ENCODE results near the gene SMYD3. TPM values are rescaled to one million over a fixed set of nuclear protein-coding genes. Genes with fewer than 3 reads are reported as not detected.

SMYD3 gene
- total RNA-seq, 1 donor from 2014 or later, result 31.9 TPM

DNA sequence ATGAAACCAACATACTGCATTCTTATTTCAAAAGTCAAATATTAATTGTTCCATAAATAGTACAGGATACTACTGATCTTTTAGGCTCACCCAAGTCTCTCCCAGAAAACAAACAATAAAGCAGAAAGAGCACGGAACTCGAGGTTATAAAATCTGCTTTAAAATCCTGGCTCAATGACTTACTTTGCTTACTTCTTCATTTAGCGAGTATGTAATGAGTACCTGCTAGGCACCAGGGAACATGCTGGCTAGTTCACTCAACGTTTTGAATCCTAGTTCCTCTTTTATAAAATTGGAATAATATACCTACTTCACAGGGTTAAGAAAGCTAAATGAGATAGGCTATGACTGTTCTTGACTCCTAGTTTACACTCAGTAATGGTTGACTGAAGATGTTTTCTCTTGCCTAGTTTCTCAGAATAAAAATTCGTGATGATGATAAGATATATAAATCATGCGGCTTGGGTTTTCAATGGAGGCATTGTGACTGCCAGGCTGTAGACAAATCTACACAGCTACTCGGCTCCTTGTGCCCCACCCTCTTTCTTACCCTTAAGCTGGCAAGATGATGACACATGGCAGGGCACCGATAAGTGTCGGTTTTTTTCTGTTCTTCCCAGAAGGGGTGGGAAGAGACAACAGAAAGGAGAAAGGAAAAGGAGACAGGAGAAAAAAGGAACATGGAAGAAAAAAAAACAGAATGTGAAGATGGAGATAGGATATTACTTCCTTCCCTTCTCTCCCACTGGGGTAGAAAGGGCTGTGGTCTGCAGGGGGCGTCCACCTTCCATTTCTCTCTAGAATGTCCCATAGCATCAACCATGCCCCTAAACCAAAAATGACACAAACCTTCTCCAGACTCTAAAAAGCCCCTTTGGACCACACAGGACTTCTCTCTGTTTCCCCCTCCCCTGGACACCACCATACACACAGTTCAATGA is 507.1 kb downstream of the SMYD3 start:
- H3K36me3 Mint-ChIP-seq (ENCODE audit: insufficient read depth), result no peaks in the 10 kb centered on the region
- no peak overlapping the region for H3K27ac Mint-ChIP-seq
- no peak overlapping the region for H3K4me3 Mint-ChIP-seq (ENCODE audit: low read depth)
- no peaks in the 10 kb centered on the region for H3K27me3 Mint-ChIP-seq
- H3K9me3 Mint-ChIP-seq (ENCODE audit: low read depth), result no peaks in the 10 kb centered on the region
- no peak for DNase-seq (ENCODE audit: low spot score, unreplicated experiment)
- H3K4me1 Mint-ChIP-seq (ENCODE audit: low read depth), result no peaks in the 10 kb centered on the region
- TF ChIP-seq, protein P1, sequence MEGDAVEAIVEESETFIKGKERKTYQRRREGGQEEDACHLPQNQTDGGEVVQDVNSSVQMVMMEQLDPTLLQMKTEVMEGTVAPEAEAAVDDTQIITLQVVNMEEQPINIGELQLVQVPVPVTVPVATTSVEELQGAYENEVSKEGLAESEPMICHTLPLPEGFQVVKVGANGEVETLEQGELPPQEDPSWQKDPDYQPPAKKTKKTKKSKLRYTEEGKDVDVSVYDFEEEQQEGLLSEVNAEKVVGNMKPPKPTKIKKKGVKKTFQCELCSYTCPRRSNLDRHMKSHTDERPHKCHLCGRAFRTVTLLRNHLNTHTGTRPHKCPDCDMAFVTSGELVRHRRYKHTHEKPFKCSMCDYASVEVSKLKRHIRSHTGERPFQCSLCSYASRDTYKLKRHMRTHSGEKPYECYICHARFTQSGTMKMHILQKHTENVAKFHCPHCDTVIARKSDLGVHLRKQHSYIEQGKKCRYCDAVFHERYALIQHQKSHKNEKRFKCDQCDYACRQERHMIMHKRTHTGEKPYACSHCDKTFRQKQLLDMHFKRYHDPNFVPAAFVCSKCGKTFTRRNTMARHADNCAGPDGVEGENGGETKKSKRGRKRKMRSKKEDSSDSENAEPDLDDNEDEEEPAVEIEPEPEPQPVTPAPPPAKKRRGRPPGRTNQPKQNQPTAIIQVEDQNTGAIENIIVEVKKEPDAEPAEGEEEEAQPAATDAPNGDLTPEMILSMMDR (IDR thresholded peaks at IDR 0.05; ENCODE audit: unreplicated experiment), result no peak

DNA sequence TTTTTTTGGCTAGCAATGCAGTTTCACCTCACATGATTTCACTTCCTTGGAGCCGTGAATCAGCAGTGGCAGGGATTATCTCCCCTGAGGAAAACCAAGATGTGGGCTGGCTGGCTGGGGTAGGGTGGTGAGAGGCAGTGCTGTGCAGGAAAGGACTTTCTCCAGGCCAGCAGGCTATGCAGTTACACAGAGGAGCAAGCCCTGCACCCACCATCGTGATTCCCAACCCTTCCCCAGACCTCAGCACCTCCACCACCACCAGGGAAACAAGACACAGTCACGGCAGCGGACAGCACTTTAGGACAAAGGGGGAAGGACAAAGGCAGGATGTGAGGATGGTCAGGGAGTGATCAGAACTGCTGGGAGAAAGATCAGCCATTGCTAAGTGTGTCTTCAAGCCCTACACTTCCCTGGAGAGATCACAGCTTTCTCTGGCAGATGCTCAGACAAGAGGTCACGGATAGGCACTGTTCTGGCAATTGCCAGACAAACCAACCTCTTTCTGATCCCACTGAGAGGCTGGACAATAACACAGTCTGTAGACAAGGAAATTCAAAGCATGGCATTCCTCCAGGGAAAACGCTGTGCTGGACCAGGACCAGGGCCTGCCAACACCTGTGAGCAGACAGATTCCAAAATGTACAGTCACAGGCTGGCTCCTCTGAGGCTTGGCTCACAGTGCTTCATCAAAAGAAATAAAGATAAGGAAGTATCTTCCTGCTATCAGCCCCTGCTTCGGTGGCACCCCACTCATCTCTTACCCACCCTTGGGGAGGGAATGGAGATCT is 509.4 kb downstream of the SMYD3 start:
- Mint-ChIP-seq H3K36me3 (ENCODE audit: insufficient read depth) (no peaks in the 10 kb centered on the region), H3K27me3 (no peaks in the 10 kb centered on the region), H3K4me3 (ENCODE audit: low read depth) (no peak overlapping the region), H3K9me3 (ENCODE audit: low read depth) (no peaks in the 10 kb centered on the region), H3K4me1 (ENCODE audit: low read depth) (no peaks in the 10 kb centered on the region), H3K27ac (no peak overlapping the region)
- TF ChIP-seq, protein P1 (IDR thresholded peaks at IDR 0.05; ENCODE audit: unreplicated experiment), result no peak
- no peak for DNase-seq (ENCODE audit: low spot score, unreplicated experiment)

DNA sequence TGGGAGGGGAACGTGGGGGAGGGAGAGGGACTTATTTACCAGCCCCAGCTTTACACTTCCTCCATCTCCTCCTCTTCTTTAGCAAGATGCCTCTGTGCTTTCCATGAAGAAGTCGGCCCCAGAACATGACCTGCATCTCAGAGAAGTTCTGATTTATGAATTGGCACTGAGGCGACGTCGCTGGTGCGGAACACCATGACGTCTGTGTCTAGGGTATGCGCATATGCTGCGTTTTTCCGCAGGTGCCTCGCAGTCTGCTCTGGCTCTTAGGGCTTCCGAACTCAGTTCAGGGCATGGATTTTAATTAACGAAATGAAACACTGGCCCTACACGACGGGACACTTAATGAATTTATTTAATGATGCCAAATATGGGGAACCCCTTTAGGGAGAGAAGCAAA is 510.3 kb downstream of the SMYD3 start:
- Mint-ChIP-seq H3K27me3 (no peaks in the 10 kb centered on the region), H3K4me1 (ENCODE audit: low read depth) (no peaks in the 10 kb centered on the region), H3K9me3 (ENCODE audit: low read depth) (no peaks in the 10 kb centered on the region), H3K27ac (no peak overlapping the region), H3K4me3 (ENCODE audit: low read depth) (no peak overlapping the region), H3K36me3 (ENCODE audit: insufficient read depth) (no peaks in the 10 kb centered on the region)
- TF ChIP-seq, protein P1 (IDR thresholded peaks at IDR 0.05; ENCODE audit: unreplicated experiment), result no peak
- no peak for DNase-seq (ENCODE audit: low spot score, unreplicated experiment)

DNA sequence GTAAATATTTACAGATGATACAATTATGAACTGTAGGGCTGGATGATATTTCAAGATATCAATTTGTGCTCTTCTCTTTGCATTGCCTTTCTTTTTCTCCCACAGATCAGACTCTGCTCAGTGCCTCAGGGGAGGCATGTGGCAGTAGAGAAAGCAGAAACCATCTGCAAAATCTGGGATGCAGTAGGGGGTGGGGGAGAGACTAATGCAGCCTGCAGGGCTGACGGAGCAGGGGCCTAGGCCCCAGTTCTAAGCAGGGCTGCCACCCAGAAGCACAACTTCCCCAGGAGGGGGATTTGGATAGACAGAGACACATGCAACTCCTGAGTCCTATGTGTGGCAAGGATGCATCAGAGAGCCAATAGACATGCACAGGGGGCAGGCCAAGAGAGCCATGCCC is 511.6 kb downstream of the SMYD3 start:
- H3K27me3 Mint-ChIP-seq, result no peaks in the 10 kb centered on the region
- no peak for DNase-seq (ENCODE audit: low spot score, unreplicated experiment)
- H3K27ac Mint-ChIP-seq, result no peak overlapping the region
- no peaks in the 10 kb centered on the region for H3K36me3 Mint-ChIP-seq (ENCODE audit: insufficient read depth)
- TF ChIP-seq, protein P1 (IDR thresholded peaks at IDR 0.05; ENCODE audit: unreplicated experiment), result no peak
- peaks cover 4% of the 10 kb centered on the region for H3K4me1 Mint-ChIP-seq (ENCODE audit: low read depth)
- no peak overlapping the region for H3K4me3 Mint-ChIP-seq (ENCODE audit: low read depth)
- H3K9me3 Mint-ChIP-seq (ENCODE audit: low read depth), result no peaks in the 10 kb centered on the region

DNA sequence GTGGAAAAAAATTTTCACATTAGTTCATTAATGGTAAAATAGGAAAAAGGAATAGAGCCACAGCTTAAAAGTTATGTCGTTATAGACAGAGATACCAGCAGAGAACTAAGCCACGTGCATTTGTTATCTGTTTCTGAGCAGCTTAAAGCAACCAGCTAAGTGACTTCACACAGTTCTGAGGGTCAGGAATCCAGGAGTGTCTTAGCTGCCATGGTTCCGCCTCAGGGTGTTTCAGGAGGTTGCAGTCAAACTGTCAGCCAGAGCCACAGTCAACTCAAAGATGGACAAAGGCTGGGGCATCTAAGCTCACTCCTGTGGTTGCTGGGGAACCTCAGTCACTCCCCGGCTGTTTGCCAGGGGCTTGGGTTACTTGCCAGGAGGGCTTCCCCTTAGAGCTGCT is 515.8 kb downstream of the SMYD3 start:
- Mint-ChIP-seq H3K36me3 (ENCODE audit: insufficient read depth) (peaks cover 1% of the 10 kb centered on the region), H3K4me3 (ENCODE audit: low read depth) (no peak overlapping the region), H3K9me3 (ENCODE audit: low read depth) (peaks cover 3% of the 10 kb centered on the region), H3K27me3 (no peaks in the 10 kb centered on the region), H3K4me1 (ENCODE audit: low read depth) (peaks cover 6% of the 10 kb centered on the region), H3K27ac (no peak overlapping the region)
- no peak for DNase-seq (ENCODE audit: low spot score, unreplicated experiment)
- TF ChIP-seq, protein P1 (IDR thresholded peaks at IDR 0.05; ENCODE audit: unreplicated experiment), result no peak

Data from progenitor cell of endocrine pancreas (in vitro differentiated cells).